Endothelial cell of umbilical vein (primary cell): ENCODE data around the gene ACOD1.

Experiments used
- EZH2 ChIP-seq: IDR thresholded peaks from 2 replicates; pipeline ENCODE4 v1.6.1; 2012; ENCODE audit warnings: borderline replicate concordance, low read depth, mild to moderate bottlenecking, moderate library complexity, low read length, inconsistent platforms; ENCODE audit not compliant: severe bottlenecking
- FOS ChIP-seq: IDR thresholded peaks from 2 replicates; pipeline ENCODE4 v1.6.1; 2011; ENCODE audit warnings: mild to moderate bottlenecking, low read length, moderate library complexity, borderline replicate concordance; ENCODE audit not compliant: insufficient read depth
- GATA2 ChIP-seq: IDR thresholded peaks from 2 replicates; pipeline ENCODE4 v1.7.0; 2011; ENCODE audit warnings: low read depth, mild to moderate bottlenecking, moderate library complexity, mixed read lengths, low read length; ENCODE audit not compliant: insufficient read length, insufficient read depth
- JUN ChIP-seq: IDR thresholded peaks from 2 replicates; pipeline ENCODE4 v1.6.1; 2011; ENCODE audit warnings: borderline replicate concordance, low read depth; ENCODE audit not compliant: insufficient read length, insufficient read depth
- MAX ChIP-seq: IDR thresholded peaks from 2 replicates; pipeline ENCODE4 v1.6.1; 2011; ENCODE audit not compliant: insufficient read depth, insufficient read length
- MYC ChIP-seq: IDR thresholded peaks from one replicate; pipeline ENCODE4 v1.6.1; 2011; ENCODE audit warnings: mild to moderate bottlenecking, low read depth, low read length
- POLR2A ChIP-seq: IDR thresholded peaks from 2 replicates; pipeline ENCODE4 v1.6.1; 2012; ENCODE audit warnings: low read depth, mild to moderate bottlenecking, control low read depth, low read length
- POLR2AphosphoS5 ChIP-seq: IDR thresholded peaks from 2 replicates; pipeline ENCODE4 v1.6.1; 2012; ENCODE audit warnings: low read depth, mild to moderate bottlenecking, control low read depth, low read length, moderate library complexity; ENCODE audit not compliant: insufficient read depth
- TF ChIP-seq, protein P1 (sequence below), 2 donors: IDR thresholded peaks; 1 replicate in 1 of 2; 2 replicates in 1 of 2; pipeline ENCODE4 v1.5.1; 2011; ENCODE audit warnings: low read length in 2 of 2, mild to moderate bottlenecking in 2 of 2, moderate library complexity in 2 of 2, control low read depth in 1 of 2, inconsistent platforms in 1 of 2, low read depth in 1 of 2; ENCODE audit not compliant: insufficient read depth in 1 of 2; ENCODE audit errors: extremely low read depth in 1 of 2

- TF ChIP-seq POLR2AphosphoS5 (no peak), POLR2A (no peak), EZH2 (no peak), MAX (no peak), FOS (no peak), MYC (no peak), JUN (no peak), GATA2 (no peak)
- TF ChIP-seq, protein P1, sequence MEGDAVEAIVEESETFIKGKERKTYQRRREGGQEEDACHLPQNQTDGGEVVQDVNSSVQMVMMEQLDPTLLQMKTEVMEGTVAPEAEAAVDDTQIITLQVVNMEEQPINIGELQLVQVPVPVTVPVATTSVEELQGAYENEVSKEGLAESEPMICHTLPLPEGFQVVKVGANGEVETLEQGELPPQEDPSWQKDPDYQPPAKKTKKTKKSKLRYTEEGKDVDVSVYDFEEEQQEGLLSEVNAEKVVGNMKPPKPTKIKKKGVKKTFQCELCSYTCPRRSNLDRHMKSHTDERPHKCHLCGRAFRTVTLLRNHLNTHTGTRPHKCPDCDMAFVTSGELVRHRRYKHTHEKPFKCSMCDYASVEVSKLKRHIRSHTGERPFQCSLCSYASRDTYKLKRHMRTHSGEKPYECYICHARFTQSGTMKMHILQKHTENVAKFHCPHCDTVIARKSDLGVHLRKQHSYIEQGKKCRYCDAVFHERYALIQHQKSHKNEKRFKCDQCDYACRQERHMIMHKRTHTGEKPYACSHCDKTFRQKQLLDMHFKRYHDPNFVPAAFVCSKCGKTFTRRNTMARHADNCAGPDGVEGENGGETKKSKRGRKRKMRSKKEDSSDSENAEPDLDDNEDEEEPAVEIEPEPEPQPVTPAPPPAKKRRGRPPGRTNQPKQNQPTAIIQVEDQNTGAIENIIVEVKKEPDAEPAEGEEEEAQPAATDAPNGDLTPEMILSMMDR (IDR thresholded peaks at IDR 0.05; ENCODE audit: extremely low read depth in 1 of 2, insufficient read depth in 1 of 2, low read depth in 1 of 2, low read length in 2 of 2): no peak
These were observed 16.2 kb upstream of the ACOD1 start for GRCh38 chr13:76932076-76932475.
